K562 (cell line): ENCODE data around the gene RACK1. TPM values are rescaled to one million over a fixed set of nuclear protein-coding genes. Genes with fewer than 3 reads are reported as not detected.

Experiments
- EGR1 ChIP-seq: fragments of 450-650 bp; conservative IDR thresholded peaks from 2 replicates; pipeline ENCODE4 v1.6.1; 2017; ENCODE audit warnings: mild to moderate bottlenecking
- ELF2 ChIP-seq: fragments of 250-450 bp; sonication (Bioruptor Pico); IDR thresholded peaks from 2 replicates; pipeline ENCODE4 v1.5.0; 2021; ENCODE audit warnings: mild to moderate bottlenecking
- EP300 ChIP-seq: IDR thresholded peaks from 2 replicates; pipeline ENCODE4 v1.6.1; 2012; ENCODE audit warnings: low read length, improper control_type of control experiment
- ERF ChIP-seq: fragments of 450-650 bp; formaldehyde crosslinking; IDR thresholded peaks from 2 replicates; pipeline ENCODE4 v1.4.0; 2020; ENCODE audit warnings: mild to moderate bottlenecking, mixed read lengths
- HMGXB4 ChIP-seq: sonication (generic); formaldehyde crosslinking; IDR thresholded peaks from 2 replicates; pipeline ENCODE4 v1.8.1; 2023; ENCODE audit warnings: mild to moderate bottlenecking, missing genetic modification reagents
- JUND ChIP-seq, 2 experiments: IDR thresholded peaks; 2 replicates in 1 of 2; 3 replicates in 1 of 2; pipeline ENCODE4 v1.6.1; 2011; ENCODE audit warnings: borderline replicate concordance in 2 of 2, low read depth in 2 of 2, low read length in 2 of 2, improper control_type of control experiment in 1 of 2, missing biosample characterization in 1 of 2, missing genetic modification characterization in 1 of 2, missing genetic modification reagents in 1 of 2
- KLF13 ChIP-seq: fragments of 450-650 bp; IDR thresholded peaks from 2 replicates; pipeline ENCODE4 v1.6.1; 2016; ENCODE audit warnings: missing genetic modification characterization, low read depth, mild to moderate bottlenecking, missing compliant biosample characterization, moderate library complexity, borderline replicate concordance
- KLF6 ChIP-seq: fragments of 250-450 bp; sonication (Bioruptor Pico); IDR thresholded peaks from 2 replicates; pipeline ENCODE4 v1.4.0; 2020; ENCODE audit warnings: mild to moderate bottlenecking, moderate library complexity, borderline replicate concordance
- LCOR ChIP-seq: sonication (generic); formaldehyde crosslinking; IDR thresholded peaks from 2 replicates; pipeline ENCODE4 v1.8.0; 2022; ENCODE audit warnings: mild to moderate bottlenecking, missing genetic modification reagents
- MEF2A ChIP-seq: IDR thresholded peaks from 2 replicates; pipeline ENCODE4 v1.6.1; 2011; ENCODE audit warnings: low read depth, mild to moderate bottlenecking, low read length, moderate library complexity; ENCODE audit not compliant: control insufficient read depth
- MTA1 ChIP-seq: fragments of 450-650 bp; IDR thresholded peaks from 2 replicates; pipeline ENCODE4 v1.6.1; 2017; ENCODE audit warnings: borderline replicate concordance
- NR2C2 ChIP-seq, 2 experiments: fragments of 200-800 bp in 1 of 2; sonication (Bioruptor generic) in 1 of 2; sonication (generic) in 1 of 2; formaldehyde crosslinking in 1 of 2; IDR thresholded peaks; 2 replicates each; pipeline versions ENCODE4 v1.6.1 to v1.8.0; 2016 to 2022; ENCODE audit warnings: mild to moderate bottlenecking in 1 of 2, missing compliant biosample characterization in 1 of 2, missing genetic modification characterization in 1 of 2, missing genetic modification reagents in 1 of 2
- PML ChIP-seq: IDR thresholded peaks from 2 replicates; pipeline ENCODE4 v1.6.1; 2012; ENCODE audit warnings: low read length, inconsistent platforms
- PTBP1 ChIP-seq: fragments of 200-400 bp; formaldehyde crosslinking; IDR thresholded peaks from 2 replicates; pipeline ENCODE4 v1.6.1; 2017; ENCODE audit warnings: low read depth, low read length
- SIN3A ChIP-seq, 2 experiments: fragments of 150-350 bp in 1 of 2; IDR thresholded peaks; 2 replicates each; pipeline ENCODE4 v1.6.1; 2011 to 2016; ENCODE audit warnings: borderline replicate concordance in 2 of 2, low read depth in 2 of 2, low read length in 2 of 2, mild to moderate bottlenecking in 2 of 2, moderate library complexity in 2 of 2; ENCODE audit not compliant: control insufficient read depth in 1 of 2
- ZNF263 ChIP-seq: sonication (generic); formaldehyde crosslinking; IDR thresholded peaks from 2 replicates; pipeline ENCODE4 v1.8.0; 2022; ENCODE audit warnings: mild to moderate bottlenecking, missing genetic modification reagents, borderline replicate concordance
- ZNF436 ChIP-seq: fragments of 250-450, 450-650 bp; sonication (Bioruptor Pico); formaldehyde crosslinking; IDR thresholded peaks from 2 replicates; pipeline ENCODE4 v1.7.0; 2020; ENCODE audit warnings: mild to moderate bottlenecking
- ZNF589 ChIP-seq: fragments of 200-800 bp; sonication (Bioruptor generic); IDR thresholded peaks from 2 replicates; pipeline ENCODE4 v1.6.1; 2016; ENCODE audit warnings: low read depth, missing genetic modification characterization, missing compliant biosample characterization
- ZNF639 ChIP-seq, 2 experiments: fragments of 200-800 bp in 1 of 2; sonication (Bioruptor generic) in 1 of 2; sonication (generic) in 1 of 2; formaldehyde crosslinking in 1 of 2; IDR thresholded peaks in 1 of 2; conservative IDR thresholded peaks in 1 of 2; 2 replicates each; pipeline versions ENCODE4 v1.5.0 to v1.6.1; 2016 to 2020; ENCODE audit warnings: missing compliant biosample characterization in 1 of 2, missing genetic modification characterization in 1 of 2, missing genetic modification reagents in 1 of 2
- polyA plus RNA-seq, 8 experiments: library from polyadenylated mRNA; depleted of rRNA in 4 of 8; stranded (reverse) in 5 of 8; unstranded in 3 of 8; fragments of >200 nt; fragmentation: Nextera tagmentation in 2 of 8; fragmentation: Illumina TruSeq in 1 of 8; extraction: Ambion mirVana in 2 of 8; extraction: Trizol in 1 of 8; gene quantifications; 2 replicates each; pipeline versions ENCODE4 v1.2.1 to v1.2.3, GENCODE V29; 2011 to 2014; ENCODE audit warnings: inconsistent platforms in 1 of 8, missing spikeins in 1 of 8
- total RNA-seq, 7 experiments: library from RNA; depleted of rRNA in 6 of 7; stranded (reverse); fragments of >200 nt in 6 of 7; fragmentation: Illumina TruSeq in 2 of 7; extraction: Trizol in 2 of 7; gene quantifications; 2 replicates each; pipeline versions ENCODE4 v1.2.1 to v1.2.3, GENCODE V29; 2011 to 2021; ENCODE audit warnings: low replicate concordance in 1 of 7
- TF ChIP-seq, protein P1 (sequence below): fragments of 450-650 bp; IDR thresholded peaks from 2 replicates; pipeline ENCODE4 v1.7.0; 2016; ENCODE audit warnings: borderline replicate concordance

Gene RACK1
- total and polyA plus RNA-seq, 9 of the 15 experiments (the other 6 are each of a cell fraction or from before 2014, with no cell fraction given): 2,303 to 5,311 (median 3,833) TPM

DNA sequence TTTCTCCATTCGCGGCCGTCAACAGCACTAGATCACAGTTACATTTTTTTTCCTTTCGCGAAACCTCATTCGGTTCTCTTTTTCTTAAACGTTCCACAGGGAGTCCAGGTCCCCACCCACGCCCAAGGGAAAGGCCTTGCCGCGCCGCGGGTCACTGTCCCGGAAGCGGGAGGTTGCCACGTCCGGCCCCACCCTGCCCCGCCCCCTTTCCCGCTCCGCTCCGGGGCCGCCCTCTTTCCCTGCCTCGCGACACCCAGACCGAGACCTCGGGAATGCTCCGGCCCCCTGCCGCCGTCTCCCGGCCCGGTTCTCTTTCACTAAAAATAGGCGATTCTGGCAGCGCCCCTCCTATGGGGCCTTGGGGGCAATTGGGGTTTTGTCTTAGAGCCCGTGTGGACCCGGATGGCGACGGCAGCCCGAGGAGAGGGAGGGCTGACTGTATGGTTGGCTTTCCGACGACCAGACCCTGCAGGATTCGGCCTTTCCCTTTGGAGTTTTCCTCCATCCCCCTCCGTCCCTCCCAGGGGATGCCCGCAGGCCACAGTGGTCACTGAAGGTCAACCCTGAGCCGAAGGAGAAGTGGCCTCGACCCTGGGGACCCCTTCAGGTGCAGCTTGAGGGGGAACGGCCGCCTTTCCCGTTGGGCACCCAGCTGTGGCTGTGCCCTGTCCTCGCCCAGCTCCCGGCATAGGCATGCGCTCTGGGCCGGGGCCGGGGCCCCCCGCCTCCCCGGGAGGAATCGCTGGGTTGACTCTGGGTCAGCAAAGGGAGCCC, 2.8 kb upstream of the RACK1 start (continued):
- TF ChIP-seq ZNF639 (CRISPR knock-in tag; conservative IDR thresholded peaks at IDR 0.05 in 1 of 2, IDR thresholded peaks at IDR 0.05 in 1 of 2) (peak in 1 of 2 experiments; percentile 83; a peak in 2 of 4 replicates), HMGXB4 (CRISPR knock-in tag) (no peak), LCOR (no peak), ZNF263 (no peak), PML (peak; percentile 66; the same call in 1 of the 2 replicates), PTBP1 (no peak), ZNF436 (CRISPR knock-in tag) (no peak), JUND (IDR thresholded peaks at IDR 0.05; ENCODE audit: borderline replicate concordance, low read depth, low read length) (peak; percentile 7; the same call in 1 of the 2 replicates), JUND (tag; IDR thresholded peaks at IDR 0.05; ENCODE audit: borderline replicate concordance, low read depth, low read length) (no peak), ZNF589 (CRISPR knock-in tag) (peak; percentile 79; the same call in 1 of the 2 replicates), ERF (CRISPR knock-in tag) (no peak; the same call in 1 of the 2 replicates), EGR1 (peak; percentile 97), ELF2 (peak; percentile 78), EP300 (no peak), KLF6 (peak; percentile 69; the same call in 1 of the 2 replicates), MTA1 (peak; percentile 18; the same call in 1 of the 2 replicates), MEF2A (no peak), SIN3A (IDR thresholded peaks at IDR 0.05; ENCODE audit: borderline replicate concordance in 2 of 2, control insufficient read depth in 1 of 2, low read depth in 2 of 2, low read length in 2 of 2) (peak in 1 of 2 experiments; percentile 61; a peak in 1 of 4 replicates), NR2C2 (CRISPR knock-in tag; IDR thresholded peaks at IDR 0.05) (no peak), NR2C2 (tag; IDR thresholded peaks at IDR 0.05) (peak; percentile 88), KLF13 (tag) (peak; percentile 22; the same call in 1 of the 2 replicates)
- TF ChIP-seq, protein P1, sequence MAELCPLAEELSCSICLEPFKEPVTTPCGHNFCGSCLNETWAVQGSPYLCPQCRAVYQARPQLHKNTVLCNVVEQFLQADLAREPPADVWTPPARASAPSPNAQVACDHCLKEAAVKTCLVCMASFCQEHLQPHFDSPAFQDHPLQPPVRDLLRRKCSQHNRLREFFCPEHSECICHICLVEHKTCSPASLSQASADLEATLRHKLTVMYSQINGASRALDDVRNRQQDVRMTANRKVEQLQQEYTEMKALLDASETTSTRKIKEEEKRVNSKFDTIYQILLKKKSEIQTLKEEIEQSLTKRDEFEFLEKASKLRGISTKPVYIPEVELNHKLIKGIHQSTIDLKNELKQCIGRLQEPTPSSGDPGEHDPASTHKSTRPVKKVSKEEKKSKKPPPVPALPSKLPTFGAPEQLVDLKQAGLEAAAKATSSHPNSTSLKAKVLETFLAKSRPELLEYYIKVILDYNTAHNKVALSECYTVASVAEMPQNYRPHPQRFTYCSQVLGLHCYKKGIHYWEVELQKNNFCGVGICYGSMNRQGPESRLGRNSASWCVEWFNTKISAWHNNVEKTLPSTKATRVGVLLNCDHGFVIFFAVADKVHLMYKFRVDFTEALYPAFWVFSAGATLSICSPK: peak; percentile 39; the same call in 1 of the 2 replicates
